Measurements from ENCODE around the gene RNF212. TPM values are rescaled to one million over a fixed set of nuclear protein-coding genes. Genes with fewer than 3 reads are reported as not detected.

The RNF212 gene
- total and polyA plus RNA-seq, 2 experiments from 2014 or later = 0.80 to 1.7 TPM

- no peak overlapping the region for H3K27ac ChIP-seq
- H3K27me3 ChIP-seq = no peaks in the 10 kb centered on the region
- TF ChIP-seq CTCF (IDR thresholded peaks at IDR 0.05; ENCODE audit: low read depth, low read length) = no peak
- DNase-seq (ENCODE audit: low read depth in 1 of 2, low spot score in 1 of 2) = no peak
- H3K4me3 ChIP-seq = no peak overlapping the region
- no peaks in the 10 kb centered on the region for H3K9me3 ChIP-seq (ENCODE audit: low read depth)
- H3K4me1 ChIP-seq (ENCODE audit: low read depth) = peaks cover 23% of the 10 kb centered on the region
- H3K36me3 ChIP-seq = no peaks in the 10 kb centered on the region
These were observed 89.2 kb downstream of the RNF212 start for GRCh38 chr4:1023895-1024740.

GRCh38 chr4:1023075-1023640 lies 90.2 kb downstream of the RNF212 start:
- no peak for DNase-seq (ENCODE audit: low read depth in 1 of 2, low spot score in 1 of 2)
- no peaks in the 10 kb centered on the region for H3K27me3 ChIP-seq
- H3K4me1 ChIP-seq (ENCODE audit: low read depth) = peaks cover 28% of the 10 kb centered on the region
- no peaks in the 10 kb centered on the region for H3K36me3 ChIP-seq
- H3K9me3 ChIP-seq (ENCODE audit: low read depth) = no peaks in the 10 kb centered on the region
- no peak for TF ChIP-seq CTCF (IDR thresholded peaks at IDR 0.05; ENCODE audit: low read depth, low read length)
- no peak overlapping the region for H3K4me3 ChIP-seq
- H3K27ac ChIP-seq = no peak overlapping the region

- Histone ChIP-seq H3K9me3 (ENCODE audit: low read depth) (no peaks in the 10 kb centered on the region), H3K4me3 (no peak overlapping the region), H3K4me1 (ENCODE audit: low read depth) (peaks cover 23% of the 10 kb centered on the region), H3K36me3 (no peaks in the 10 kb centered on the region), H3K27me3 (no peaks in the 10 kb centered on the region), H3K27ac (no peak overlapping the region)
- no peak for DNase-seq (ENCODE audit: low read depth in 1 of 2, low spot score in 1 of 2)
- TF ChIP-seq CTCF (IDR thresholded peaks at IDR 0.05; ENCODE audit: low read depth, low read length) = no peak
These were observed 90.7 kb downstream of the RNF212 start for GRCh38 chr4:1022739-1023066.

GRCh38 chr4:1022051-1022738 lies 91.2 kb downstream of the RNF212 start:
- no peak for TF ChIP-seq CTCF (IDR thresholded peaks at IDR 0.05; ENCODE audit: low read depth, low read length)
- Histone ChIP-seq H3K27ac (no peak overlapping the region), H3K27me3 (no peaks in the 10 kb centered on the region), H3K4me3 (no peak overlapping the region), H3K9me3 (ENCODE audit: low read depth) (no peaks in the 10 kb centered on the region), H3K4me1 (ENCODE audit: low read depth) (peaks cover 21% of the 10 kb centered on the region), H3K36me3 (no peaks in the 10 kb centered on the region)
- no peak for DNase-seq (ENCODE audit: low read depth in 1 of 2, low spot score in 1 of 2)

Other genes with a start within 250 kb of the RNF212 start
- 88.6 and 144 TPM in 2 replicates for gene GAK, start 181.2 kb downstream of the RNF212 start, total RNA-seq
- 59.8 and 63.8 TPM in 2 replicates for gene GAK, start 181.2 kb downstream of the RNF212 start, polyA plus RNA-seq
- gene TMEM175, start 181.1 kb downstream of the RNF212 start, total RNA-seq = 31.6 and 36.4 TPM in 2 replicates
- gene TMEM175, start 181.1 kb downstream of the RNF212 start, polyA plus RNA-seq = 28.3 and 35.1 TPM in 2 replicates
- 15.9 and 17.1 TPM in 2 replicates for gene DGKQ, start 140.0 kb downstream of the RNF212 start, total RNA-seq
- 13.5 and 15.1 TPM in 2 replicates for gene DGKQ, start 140.0 kb downstream of the RNF212 start, polyA plus RNA-seq
- gene IDUA, start 126.5 kb downstream of the RNF212 start, total RNA-seq = 13.0 and 14.9 TPM in 2 replicates
- 29.9 and 34.0 TPM in 2 replicates for gene IDUA, start 126.5 kb downstream of the RNF212 start, polyA plus RNA-seq
- 0.25 and 0.77 TPM in 2 replicates for gene SLC26A1, start 120.2 kb downstream of the RNF212 start, total RNA-seq
- gene SLC26A1, start 120.2 kb downstream of the RNF212 start, polyA plus RNA-seq = 2.8 and 6.3 TPM in 2 replicates
- 32.7 and 40.7 TPM in 2 replicates for gene FGFRL1, start 101.9 kb downstream of the RNF212 start, total RNA-seq
- 18.7 and 22.9 TPM in 2 replicates for gene FGFRL1, start 101.9 kb downstream of the RNF212 start, polyA plus RNA-seq
- 0.12 and 0.42 TPM in 2 replicates for gene SPON2, start 59.0 kb upstream of the RNF212 start, total RNA-seq
- gene SPON2, start 59.0 kb upstream of the RNF212 start, polyA plus RNA-seq = 0.98 and 1.2 TPM in 2 replicates
- gene CTBP1, start 135.6 kb upstream of the RNF212 start, total RNA-seq = 321 and 431 TPM in 2 replicates
- gene CTBP1, start 135.6 kb upstream of the RNF212 start, polyA plus RNA-seq = 152 and 174 TPM in 2 replicates
- 85.0 and 88.3 TPM in 2 replicates for gene MAEA, start 176.3 kb upstream of the RNF212 start, total RNA-seq
- 70.2 and 76.8 TPM in 2 replicates for gene MAEA, start 176.3 kb upstream of the RNF212 start, polyA plus RNA-seq
- gene UVSSA, start 233.6 kb upstream of the RNF212 start, total RNA-seq = 4.6 and 14.1 TPM in 2 replicates
- 7.2 and 8.8 TPM in 2 replicates for gene UVSSA, start 233.6 kb upstream of the RNF212 start, polyA plus RNA-seq